ENCODE measurements around the gene S1PR3. TPM values are rescaled to one million over a fixed set of nuclear protein-coding genes. Genes with fewer than 3 reads are reported as not detected.

Gene S1PR3
- total RNA-seq, 1 experiment from 2014 or later, result not detected

- no peak for DNase-seq (ENCODE audit: low spot score)
- in situ Hi-C loops (cut with HindIII; ENCODE audit: low sequenced_read_pairs), result no loop called here
Measured at GRCh38 chr9:88966894-88967676, 24.2 kb upstream of the S1PR3 start.

- in situ Hi-C loops (cut with HindIII; ENCODE audit: low sequenced_read_pairs), result no loop called here
- DNase-seq (ENCODE audit: low spot score), result no peak
Measured at GRCh38 chr9:88968799-88969198, 22.5 kb upstream of the S1PR3 start.

- in situ Hi-C loops (cut with HindIII; ENCODE audit: low sequenced_read_pairs), result no loop called here
- DNase-seq (ENCODE audit: low spot score), result no peak
Measured at GRCh38 chr9:88969646-88970373, 21.5 kb upstream of the S1PR3 start.

GRCh38 chr9:88971131-88971960 is 19.9 kb upstream of the S1PR3 start:
- DNase-seq (ENCODE audit: low spot score), result no peak
- in situ Hi-C loops (cut with HindIII; ENCODE audit: low sequenced_read_pairs), result no loop called here

GRCh38 chr9:88972401-88972800 is 18.9 kb upstream of the S1PR3 start:
- in situ Hi-C loops (cut with HindIII; ENCODE audit: low sequenced_read_pairs), result no loop called here
- no peak for DNase-seq (ENCODE audit: low spot score)

GRCh38 chr9:88973281-88974045 is 17.8 kb upstream of the S1PR3 start:
- no peak for DNase-seq (ENCODE audit: low spot score)
- in situ Hi-C loops (cut with HindIII; ENCODE audit: low sequenced_read_pairs), result no loop called here

- in situ Hi-C loops (cut with HindIII; ENCODE audit: low sequenced_read_pairs), result no loop called here
- DNase-seq (ENCODE audit: low spot score), result no peak
Measured at GRCh38 chr9:88974641-88975040, 16.6 kb upstream of the S1PR3 start.

- no peak for DNase-seq (ENCODE audit: low spot score)
- in situ Hi-C loops (cut with HindIII; ENCODE audit: low sequenced_read_pairs), result no loop called here
Measured at GRCh38 chr9:88975966-88976889, 15.0 kb upstream of the S1PR3 start.

GRCh38 chr9:88976890-88977257 is 14.4 kb upstream of the S1PR3 start:
- DNase-seq (ENCODE audit: low spot score), result no peak
- in situ Hi-C loops (cut with HindIII; ENCODE audit: low sequenced_read_pairs), result no loop called here

- in situ Hi-C loops (cut with HindIII; ENCODE audit: low sequenced_read_pairs), result no loop called here
- no peak for DNase-seq (ENCODE audit: low spot score)
Measured at GRCh38 chr9:88978034-88978433, 13.2 kb upstream of the S1PR3 start.

GRCh38 chr9:88979021-88979420 is 12.2 kb upstream of the S1PR3 start:
- in situ Hi-C loops (cut with HindIII; ENCODE audit: low sequenced_read_pairs), result no loop called here
- DNase-seq (ENCODE audit: low spot score), result no peak

- in situ Hi-C loops (cut with HindIII; ENCODE audit: low sequenced_read_pairs), result no loop called here
- DNase-seq (ENCODE audit: low spot score), result no peak
Measured at GRCh38 chr9:88979791-88980190, 11.5 kb upstream of the S1PR3 start.

- in situ Hi-C loops (cut with HindIII; ENCODE audit: low sequenced_read_pairs), result no loop called here
- DNase-seq (ENCODE audit: low spot score), result no peak
Measured at GRCh38 chr9:88980740-88981203, 10.5 kb upstream of the S1PR3 start.

GRCh38 chr9:88983865-88984542 is 7.3 kb upstream of the S1PR3 start:
- in situ Hi-C loops (cut with HindIII; ENCODE audit: low sequenced_read_pairs), result no loop called here

GRCh38 chr9:88984543-88984883 is 6.8 kb upstream of the S1PR3 start:
- in situ Hi-C loops (cut with HindIII; ENCODE audit: low sequenced_read_pairs), result no loop called here
- no peak for DNase-seq (ENCODE audit: low spot score)

More at GRCh38 chr9:88983865-88984542, 7.3 kb upstream of the S1PR3 start:
- no peak for DNase-seq (ENCODE audit: low spot score)

- in situ Hi-C loops (cut with HindIII; ENCODE audit: low sequenced_read_pairs), result no loop called here
- no peak for DNase-seq (ENCODE audit: low spot score)
Measured at GRCh38 chr9:88985616-88986015, 5.7 kb upstream of the S1PR3 start.

GRCh38 chr9:88986776-88987175 is 4.5 kb upstream of the S1PR3 start:
- in situ Hi-C loops (cut with HindIII; ENCODE audit: low sequenced_read_pairs), result no loop called here
- no peak for DNase-seq (ENCODE audit: low spot score)

- no peak for DNase-seq (ENCODE audit: low spot score)
- in situ Hi-C loops (cut with HindIII; ENCODE audit: low sequenced_read_pairs), result no loop called here
Measured at GRCh38 chr9:88987661-88988060, 3.6 kb upstream of the S1PR3 start.

Measured in G401 (cell line).